Measurements from ENCODE around the gene PBLD.
"Not testable (repeated sequence)": the region's sequence is repeated elsewhere in the genome, so short reads cannot be mapped to it uniquely, and the experiment has no call there.

Gene PBLD

GRCh38 chr10:68278906-68279753 is 53.6 kb downstream of the PBLD start:
- not testable (repeated sequence) for DNase-seq (ENCODE audit: low read depth in 2 of 2)

GRCh38 chr10:68277814-68278213 is 54.9 kb downstream of the PBLD start:
- DNase-seq (ENCODE audit: low read depth in 2 of 2): not testable (repeated sequence)

- no peak for DNase-seq (ENCODE audit: low read depth in 2 of 2)
Measured at GRCh38 chr10:68276224-68276623, 56.5 kb downstream of the PBLD start.

DNA sequence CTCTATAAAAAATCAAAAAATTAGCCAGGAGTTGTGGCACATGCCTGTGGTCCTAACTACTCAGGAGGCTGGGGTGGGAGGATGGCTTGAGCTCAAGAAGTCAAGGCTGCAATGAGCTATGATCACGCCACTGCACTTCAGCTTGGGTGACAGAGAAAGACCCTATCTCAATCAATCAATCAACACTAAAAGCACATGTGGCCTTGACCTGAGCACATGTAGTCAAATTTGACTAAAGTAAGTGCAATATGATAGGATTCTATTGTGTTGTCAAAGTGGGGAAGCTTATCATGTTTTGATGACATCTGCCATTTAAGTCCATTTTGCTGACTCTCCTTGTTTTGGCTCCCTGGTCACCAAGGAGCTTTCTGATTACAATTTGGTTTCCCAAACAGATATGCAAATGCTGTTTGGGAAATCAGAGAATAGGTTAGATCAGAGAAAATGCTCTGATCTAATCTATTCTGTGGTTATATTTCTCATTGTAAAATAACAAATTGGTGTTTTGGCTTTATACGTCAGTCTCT is 57.1 kb downstream of the PBLD start:
- no peak for DNase-seq (ENCODE audit: low read depth in 2 of 2)

GRCh38 chr10:68272833-68273232 is 59.9 kb downstream of the PBLD start:
- DNase-seq (ENCODE audit: low read depth in 2 of 2): no peak

DNA sequence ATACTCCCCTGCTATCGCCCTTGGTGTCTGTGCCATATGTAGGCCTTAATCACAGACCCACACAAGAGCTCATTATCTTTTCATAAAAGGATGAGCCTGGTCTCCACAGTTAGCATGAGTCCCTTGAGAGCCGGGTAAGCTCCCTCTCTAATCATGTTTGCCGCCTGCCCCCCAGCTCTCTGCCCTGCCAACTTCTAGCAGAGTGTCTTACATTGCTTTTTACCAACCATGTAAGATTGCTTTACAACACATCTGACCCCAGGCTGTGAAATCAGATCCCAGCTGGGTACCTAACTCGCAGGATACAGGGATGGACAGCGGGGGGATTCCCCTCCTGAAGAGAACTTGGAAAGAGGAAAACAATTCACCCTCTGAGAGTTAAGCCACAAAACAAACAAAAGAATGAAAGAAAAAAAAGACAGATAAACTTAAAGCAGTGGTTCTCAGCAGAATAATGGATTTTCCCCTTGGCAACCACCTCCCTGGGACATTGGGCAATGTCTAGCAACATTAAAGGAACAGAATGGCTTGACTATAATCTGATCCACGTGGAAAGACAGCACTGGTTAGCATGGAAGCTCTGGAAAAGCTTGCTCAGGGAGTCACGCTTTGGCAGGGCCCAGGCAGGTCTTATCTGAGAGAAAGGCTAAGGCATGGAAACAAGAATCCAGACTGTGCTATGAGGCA is 61.4 kb downstream of the PBLD start:
- DNase-seq (ENCODE audit: low read depth in 2 of 2): no peak

DNA sequence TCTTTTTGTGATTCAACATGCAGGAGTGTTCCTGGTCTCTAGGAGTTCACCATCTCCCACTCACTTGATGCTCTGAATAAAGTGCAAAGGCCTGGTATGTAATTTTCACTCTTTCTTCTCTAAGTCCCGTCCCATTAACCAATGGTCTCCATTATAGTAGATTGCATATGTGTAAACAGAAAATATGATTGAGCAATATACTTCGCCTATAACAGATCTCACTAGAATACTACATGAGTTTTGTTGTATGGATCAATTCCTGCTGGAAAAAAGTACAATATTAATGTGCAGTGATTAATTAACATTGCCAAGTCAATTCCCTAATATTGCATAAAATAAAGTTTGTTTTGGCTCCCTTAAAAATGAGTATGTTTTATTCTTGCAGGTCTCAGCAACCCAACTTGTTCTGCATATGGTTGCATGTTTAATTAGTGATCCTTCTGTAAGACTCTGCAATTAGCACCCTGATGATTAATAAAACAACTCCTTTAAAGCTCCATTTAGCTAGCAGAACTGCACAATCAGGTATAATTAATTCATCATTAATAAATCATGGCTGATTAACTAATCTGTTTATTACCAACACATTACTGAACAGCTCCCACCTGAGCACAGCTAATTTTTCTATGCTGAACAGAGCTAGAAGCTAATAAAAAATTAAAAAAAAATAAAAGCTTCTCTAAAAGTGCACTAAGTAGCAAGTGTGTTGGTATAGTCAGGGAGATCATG is 63.0 kb downstream of the PBLD start:
- DNase-seq (ENCODE audit: low read depth in 2 of 2): no peak

GRCh38 chr10:68261132-68261856 is 71.4 kb downstream of the PBLD start:
- no peak for DNase-seq (ENCODE audit: low read depth in 2 of 2)

DNA sequence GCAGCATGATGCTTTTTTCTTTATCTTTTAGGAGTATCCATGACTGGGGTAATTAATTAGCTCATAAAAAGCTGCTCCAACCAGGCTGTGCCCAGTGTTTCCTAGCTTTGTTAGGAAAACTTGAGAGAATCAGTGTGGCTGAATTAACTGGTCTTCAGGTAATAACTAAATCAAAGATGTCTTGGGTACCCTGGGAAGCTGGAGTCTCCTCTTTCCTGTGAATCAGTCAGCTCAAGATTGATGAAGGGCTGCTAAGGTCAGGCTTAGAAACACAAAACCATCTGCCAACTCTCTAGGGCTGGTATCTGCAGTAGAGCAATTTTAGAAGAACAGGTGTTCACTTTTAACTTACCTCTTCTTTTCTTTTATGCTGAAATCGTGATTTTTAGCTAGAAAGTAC is 79.4 kb downstream of the PBLD start:
- no peak for DNase-seq (ENCODE audit: low read depth in 2 of 2)

DNA sequence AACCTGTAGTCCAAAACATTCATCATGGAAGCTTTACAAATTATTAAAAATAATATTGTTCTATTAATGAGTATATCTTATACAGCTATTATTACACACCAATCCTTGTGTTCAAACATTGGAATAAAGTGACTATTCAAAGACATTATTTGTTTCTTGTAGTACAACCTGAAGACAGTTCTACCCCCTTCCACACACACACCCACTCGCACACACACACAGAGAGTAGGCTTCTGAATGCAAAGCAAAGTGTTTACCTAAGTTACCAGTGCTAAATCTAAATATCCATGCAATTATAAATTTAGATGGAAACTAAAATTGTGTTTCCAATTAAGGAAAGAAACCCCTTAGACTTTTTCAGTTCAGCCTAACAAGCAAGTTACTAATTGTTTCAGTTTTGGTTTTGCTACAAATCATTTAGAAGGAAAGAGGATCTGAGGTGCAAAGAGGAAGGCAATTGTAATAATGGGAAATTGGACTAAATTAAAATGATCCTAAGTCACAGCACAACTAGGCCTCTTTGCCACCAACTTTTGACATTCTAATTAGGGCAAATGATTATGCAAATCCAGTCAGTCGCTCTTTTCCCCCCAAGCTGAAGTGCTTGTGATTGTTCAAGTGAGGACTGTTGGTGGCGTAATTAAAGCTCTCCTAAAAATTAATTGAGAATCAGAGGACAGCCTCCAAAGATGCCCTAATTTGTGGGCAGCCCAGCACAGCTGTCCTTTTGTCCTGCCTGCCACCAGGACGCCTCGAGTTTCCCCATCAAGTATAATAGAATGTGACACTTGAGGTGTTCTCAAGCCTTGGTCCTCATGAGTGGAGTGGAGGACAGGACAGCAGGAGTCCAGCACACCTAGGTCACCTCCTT is 80.9 kb downstream of the PBLD start:
- no peak for DNase-seq (ENCODE audit: low read depth in 2 of 2)

DNA sequence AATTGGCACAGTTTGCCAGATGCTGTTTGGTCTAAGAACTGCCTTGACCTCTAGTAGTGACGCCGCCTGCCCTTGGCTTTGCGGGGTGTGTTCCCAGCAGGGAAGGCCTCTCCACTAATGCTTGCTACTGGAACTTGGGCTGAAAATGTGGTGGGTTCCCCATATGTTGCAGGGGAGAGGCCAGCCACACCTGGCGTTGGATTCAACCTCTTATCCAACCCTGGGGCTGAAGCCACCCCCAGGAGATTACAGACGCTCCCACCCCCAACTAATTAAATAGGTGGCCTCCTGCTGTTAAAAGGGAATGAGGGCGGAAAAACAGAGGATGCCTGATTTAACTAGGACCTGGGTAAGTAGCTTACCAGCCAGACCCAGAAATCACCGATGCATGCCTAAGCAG is 81.6 kb downstream of the PBLD start:
- DNase-seq (ENCODE audit: low read depth in 2 of 2): no peak

DNA sequence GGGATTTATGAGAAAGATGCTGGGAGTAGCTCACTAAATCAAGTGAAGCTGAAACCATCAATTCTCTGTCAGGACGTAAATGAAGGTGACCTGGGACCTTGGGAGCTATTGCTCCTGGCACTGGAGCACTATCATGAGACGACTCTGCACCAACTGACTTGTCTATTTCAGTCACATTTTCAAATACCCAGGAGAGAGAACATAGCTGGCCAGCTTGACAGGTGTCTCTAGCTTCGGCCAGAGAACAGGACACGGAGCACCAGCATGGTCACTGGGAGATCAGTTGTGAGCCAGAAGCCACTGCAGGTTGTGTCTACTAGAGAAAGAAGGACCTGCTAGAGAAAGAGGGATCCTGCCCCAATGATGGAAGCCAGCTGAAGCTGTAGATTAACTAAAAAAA is 83.4 kb downstream of the PBLD start:
- DNase-seq (ENCODE audit: low read depth in 2 of 2): no peak

- no peak for DNase-seq (ENCODE audit: low read depth in 2 of 2)
Measured at GRCh38 chr10:68247931-68248330, 84.8 kb downstream of the PBLD start.

DNA sequence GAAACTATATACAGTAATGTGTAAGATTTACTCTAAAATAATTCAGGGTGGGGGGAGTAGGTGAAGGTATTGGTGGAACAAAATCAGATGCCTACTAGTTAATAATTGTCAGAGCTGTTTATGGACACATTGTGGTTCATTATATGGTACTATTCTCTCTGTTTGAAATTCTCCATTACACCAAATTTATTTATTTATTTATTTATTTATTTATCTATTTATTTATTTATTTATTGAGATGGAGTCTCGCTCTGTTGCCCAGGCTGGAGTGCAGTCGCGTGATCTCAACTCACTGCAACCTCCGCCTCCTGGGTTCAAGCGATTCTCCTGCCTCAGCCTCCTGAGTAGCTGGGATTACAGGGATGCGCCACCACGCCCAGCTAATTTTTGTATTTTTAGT is 86.3 kb downstream of the PBLD start:
- not testable (repeated sequence) for DNase-seq (ENCODE audit: low read depth in 2 of 2)

- DNase-seq (ENCODE audit: low read depth in 2 of 2): no peak
Measured at GRCh38 chr10:68242051-68242450, 90.7 kb downstream of the PBLD start.

- no peak for DNase-seq (ENCODE audit: low read depth in 2 of 2)
Measured at GRCh38 chr10:68239596-68240150, 93.1 kb downstream of the PBLD start.

DNA sequence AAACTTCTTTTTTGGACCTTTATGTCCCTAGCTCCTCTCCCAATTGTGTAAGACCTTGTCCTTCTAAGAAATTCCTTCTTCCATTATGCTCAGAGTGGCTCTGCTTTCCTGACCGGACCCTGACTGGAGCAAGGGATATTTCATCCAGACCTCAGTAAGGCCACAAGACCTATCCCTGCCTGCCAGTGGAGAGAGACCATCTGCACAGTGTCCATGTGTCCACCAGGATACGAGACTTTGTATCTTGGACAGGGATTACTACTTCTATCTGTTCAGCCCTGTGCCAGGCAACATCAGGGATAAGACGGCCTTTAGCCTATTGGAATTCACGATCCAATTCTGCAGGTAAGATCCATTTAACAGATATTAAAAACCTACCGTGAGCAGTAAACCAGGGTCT is 93.7 kb downstream of the PBLD start:
- DNase-seq (ENCODE audit: low read depth in 2 of 2): no peak

- DNase-seq (ENCODE audit: low read depth in 2 of 2): no peak
Measured at GRCh38 chr10:68238371-68238770, 94.4 kb downstream of the PBLD start.

DNA sequence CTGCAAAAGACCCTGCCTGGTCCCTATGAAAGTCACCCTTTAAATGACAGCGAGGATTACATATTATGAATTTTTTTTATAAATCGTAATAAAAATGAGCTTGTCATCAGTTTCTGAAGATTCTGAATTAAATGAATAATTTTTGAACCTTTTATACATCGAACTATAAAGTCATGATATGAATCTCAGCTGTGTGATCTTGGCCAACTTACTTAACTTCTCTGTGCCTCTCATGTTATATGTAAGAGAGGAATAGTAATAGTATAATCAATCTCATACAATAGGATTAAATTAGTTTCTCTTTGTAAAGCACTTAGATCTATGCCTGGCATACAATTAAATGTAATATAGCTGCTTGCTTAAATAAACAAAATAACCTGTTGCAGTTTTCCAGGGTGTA is 95.6 kb downstream of the PBLD start:
- no peak for DNase-seq (ENCODE audit: low read depth in 2 of 2)

- no peak for DNase-seq (ENCODE audit: low read depth in 2 of 2)
Measured at GRCh38 chr10:68235581-68235980, 97.1 kb downstream of the PBLD start.

All from stimulated activated CD8-positive, alpha-beta memory T cell treated with anti-CD3 and anti-CD28 coated beads, Interleukin-15, amount 100 ng/mL, for 4 hours (primary cell).